Activated effector memory CD4-positive, alpha-beta T cell treated with anti-CD3 and anti-CD28 coated beads, Interleukin-2, amount 50 U/mL, for 16 hours (primary cell): ENCODE data around the gene DUSP11.
"Not testable (repeated sequence)": the region's sequence is repeated elsewhere in the genome, so short reads cannot be mapped to it uniquely, and the experiment has no call there.

Experiments
- DNase-seq: peaks from one replicate; pipeline ENCODE4 v3.0.0-alpha.2; 2020

DUSP11 gene

GRCh38 chr2:73779467-73780236 is at the start of gene DUSP11:
TSS of gene DUSP11 (minus strand) at chr2:73780103. CDS start at chr2:73779974, 129 bp downstream.
- DNase-seq: peak; percentile 99

- peak; percentile 95 for DNase-seq
Measured at GRCh38 chr2:73828818-73829570, 49.1 kb upstream of the DUSP11 start, which contains the start of gene STAMBP. TSS of gene STAMBP (plus strand) at chr2:73828961. CDS start at chr2:73830857, 1,896 bp downstream.

DNA sequence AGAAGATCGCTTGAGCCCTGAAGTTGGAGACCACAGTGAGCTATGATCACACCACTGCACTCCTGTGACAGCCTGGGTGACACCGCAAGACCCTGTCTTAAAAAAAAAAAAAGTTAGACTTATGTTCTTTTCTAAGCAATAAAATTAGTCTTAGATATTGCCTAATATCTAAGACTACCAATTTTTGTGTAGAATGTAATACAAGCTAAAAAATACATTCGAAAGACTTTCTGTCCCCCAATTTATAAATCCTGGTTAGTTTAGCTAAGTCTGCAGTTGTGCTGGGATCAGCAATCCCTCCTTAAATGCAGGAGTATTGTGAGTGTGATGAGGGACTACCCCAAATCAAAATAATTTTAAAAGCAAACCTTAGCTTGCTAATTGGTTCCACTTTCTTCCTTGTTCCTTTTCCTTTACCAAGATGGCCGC is 48.5 kb upstream of the DUSP11 start:
- DNase-seq: no peak

GRCh38 chr2:73827660-73828388 is 47.9 kb upstream of the DUSP11 start:
- no peak for DNase-seq

DNA sequence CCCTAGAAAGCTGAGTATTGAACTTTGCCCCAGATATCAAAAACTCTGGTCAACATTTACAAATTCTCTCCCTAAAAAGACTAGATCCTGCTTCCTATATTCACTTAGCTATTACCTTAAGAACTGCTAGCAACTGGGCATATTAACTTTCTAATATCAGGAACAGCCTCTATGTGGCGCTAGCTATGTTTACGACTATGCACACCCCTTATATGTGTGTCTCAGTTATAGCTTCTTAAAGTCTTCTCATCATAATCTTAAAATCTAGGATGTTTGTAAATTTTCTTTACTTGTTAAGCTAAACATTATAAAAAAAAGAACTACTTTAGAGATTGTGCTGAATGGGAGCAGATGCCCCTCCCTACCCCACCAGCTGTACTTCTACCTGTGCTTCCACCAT is 47.1 kb upstream of the DUSP11 start:
- no peak for DNase-seq

GRCh38 chr2:73825408-73825807 is 45.5 kb upstream of the DUSP11 start:
- DNase-seq: no peak

DNA sequence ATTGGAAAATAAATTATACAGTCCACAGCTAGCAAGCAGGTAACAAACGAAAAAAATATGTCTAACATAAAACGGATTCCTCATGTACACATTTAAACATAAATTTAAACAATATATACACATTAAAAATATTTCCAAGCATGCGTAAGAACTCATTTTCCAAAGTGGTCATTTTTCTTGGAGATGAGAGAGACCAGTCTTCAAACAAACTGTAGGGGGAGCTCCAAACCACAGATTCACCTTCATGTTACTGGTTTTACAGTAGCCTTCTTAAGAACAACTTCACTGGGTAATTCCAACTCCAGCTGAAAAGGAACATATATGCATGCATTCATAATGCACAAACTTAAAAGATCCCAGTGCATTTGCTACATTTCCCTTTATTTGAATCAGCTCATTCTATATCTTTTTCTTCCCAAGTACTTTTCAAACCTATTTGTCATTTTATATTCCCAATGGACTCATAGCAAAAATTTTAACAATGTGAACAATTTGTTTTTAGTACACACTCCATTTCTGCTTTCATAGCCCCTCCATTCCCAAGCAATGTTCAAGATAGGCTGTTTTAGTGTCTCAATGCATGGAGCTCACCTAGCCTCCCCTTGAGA is 44.1 kb upstream of the DUSP11 start:
- no peak for DNase-seq

DNA sequence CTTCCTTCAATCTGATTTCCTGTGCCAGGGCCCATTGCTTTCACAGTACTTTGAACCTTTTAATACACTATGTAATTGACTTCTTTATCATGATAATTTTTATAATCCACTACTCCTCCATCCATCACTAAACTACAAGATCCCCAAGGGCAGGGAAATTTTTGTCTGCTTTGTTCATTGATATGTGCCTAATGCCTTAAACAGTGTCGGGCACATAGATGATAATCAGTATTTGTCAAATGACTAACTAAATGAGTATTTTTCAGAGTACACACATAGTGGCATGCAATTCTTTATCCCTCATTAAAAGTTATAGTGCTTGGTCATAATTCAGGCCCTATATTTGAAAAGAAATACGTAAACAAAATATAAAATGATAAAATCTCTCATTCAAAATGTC is 43.5 kb upstream of the DUSP11 start:
- DNase-seq: no peak

DNA sequence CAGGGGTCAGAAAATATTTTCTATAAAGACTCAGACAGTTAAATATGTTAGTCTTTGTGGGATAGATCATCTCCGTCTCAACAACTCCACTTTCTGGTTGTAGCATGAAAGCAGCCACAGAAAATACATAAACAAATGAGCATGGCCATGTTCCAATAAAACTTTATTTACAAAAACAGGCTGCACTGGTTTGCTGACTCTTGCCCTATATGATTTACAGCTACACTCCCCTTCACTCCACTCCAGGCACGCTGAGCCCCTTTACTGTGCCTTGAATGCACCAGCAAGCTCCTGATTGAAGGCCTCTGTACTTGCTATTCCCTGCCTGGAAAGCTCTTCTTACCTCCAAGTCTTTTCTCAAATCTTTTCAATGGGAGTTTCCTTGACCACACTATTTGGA is 43.1 kb upstream of the DUSP11 start:
- no peak for DNase-seq

DNA sequence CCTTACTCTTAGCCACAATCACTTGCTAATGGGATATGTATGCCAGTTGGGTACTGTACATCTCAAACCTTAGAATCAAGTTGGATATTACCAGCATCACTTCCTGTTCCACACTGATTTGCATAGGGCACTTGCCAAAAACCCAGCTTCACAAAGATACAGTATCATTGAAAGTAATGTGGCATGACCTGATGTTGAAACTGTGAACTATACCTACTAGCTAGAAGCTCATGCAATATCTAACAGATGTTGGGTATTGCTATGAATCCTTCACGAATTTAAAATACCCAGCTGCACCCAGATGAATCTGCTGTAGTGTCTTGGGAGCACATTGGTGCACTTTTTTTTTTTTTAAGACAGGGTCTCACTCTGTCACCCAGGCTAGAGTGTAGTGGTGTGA is 42.4 kb upstream of the DUSP11 start:
- no peak for DNase-seq

- DNase-seq: no peak
Measured at GRCh38 chr2:73821669-73822068, 41.8 kb upstream of the DUSP11 start.

DNA sequence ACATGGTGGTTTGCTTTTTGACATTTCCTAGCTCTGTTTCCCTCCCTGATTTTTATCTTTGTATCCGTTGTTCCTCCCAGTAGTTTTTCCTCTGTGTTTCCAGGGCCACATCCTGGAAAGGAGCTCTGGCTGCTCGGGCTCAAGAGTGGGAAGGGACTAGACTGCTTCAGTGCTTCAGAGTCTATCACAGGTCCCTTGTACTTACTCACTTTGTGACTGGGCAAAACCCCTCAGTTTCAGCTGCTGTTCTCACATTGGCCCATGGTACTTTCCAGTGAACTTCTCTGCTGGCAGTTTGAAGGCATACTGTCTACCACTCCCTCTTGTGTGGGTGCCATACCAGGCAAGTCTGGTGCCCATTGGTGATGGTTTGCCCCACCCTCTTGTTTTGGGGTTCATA is 41.3 kb upstream of the DUSP11 start:
- DNase-seq: no peak

- no peak for DNase-seq
Measured at GRCh38 chr2:73818296-73818695, 38.4 kb upstream of the DUSP11 start.

- DNase-seq: no peak
Measured at GRCh38 chr2:73812635-73813034, 32.7 kb upstream of the DUSP11 start.

DNA sequence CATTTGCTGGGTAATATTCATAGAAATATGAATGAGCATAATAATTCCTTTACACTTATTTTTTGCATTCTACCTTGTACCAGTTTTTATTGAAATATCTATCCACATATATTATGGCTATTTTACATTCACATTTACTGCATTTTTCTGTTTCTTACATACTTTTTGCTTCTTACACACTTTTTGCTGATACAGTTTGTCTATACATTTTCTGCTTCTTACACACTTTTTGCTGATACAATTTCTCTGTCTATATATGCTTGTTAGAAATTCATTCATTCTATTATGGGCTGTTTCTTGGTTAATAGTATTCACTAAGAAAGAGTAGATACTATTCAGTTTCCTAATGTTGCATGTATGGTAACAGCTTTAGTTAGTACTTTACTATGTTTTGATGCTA is 32.0 kb upstream of the DUSP11 start:
- no peak for DNase-seq

DNA sequence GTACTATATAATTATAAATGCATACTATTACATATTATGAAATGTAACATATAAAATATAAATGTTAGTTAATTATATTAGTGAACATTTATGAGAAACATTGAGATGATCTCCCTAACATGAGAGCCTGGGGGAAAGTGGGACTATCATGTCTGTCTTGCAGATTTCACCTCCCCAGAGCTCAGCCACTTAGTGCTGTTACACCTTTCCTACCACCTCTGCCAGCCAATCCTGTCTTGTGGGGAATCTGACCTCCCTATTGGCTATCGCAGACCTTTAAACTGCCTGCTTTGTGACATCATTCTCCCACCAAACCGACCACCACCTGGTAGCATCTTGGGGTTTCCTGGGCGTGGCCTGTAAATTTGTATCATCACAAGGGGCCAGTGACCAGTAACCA is 4.0 kb upstream of the DUSP11 start, which contains the start of gene C2orf78:
TSS of gene C2orf78 (plus strand) at position 301 of the 400 bp plus-strand sequence. CDS start 127 bp downstream, outside the sequence.
- DNase-seq: not testable (repeated sequence)

DNA sequence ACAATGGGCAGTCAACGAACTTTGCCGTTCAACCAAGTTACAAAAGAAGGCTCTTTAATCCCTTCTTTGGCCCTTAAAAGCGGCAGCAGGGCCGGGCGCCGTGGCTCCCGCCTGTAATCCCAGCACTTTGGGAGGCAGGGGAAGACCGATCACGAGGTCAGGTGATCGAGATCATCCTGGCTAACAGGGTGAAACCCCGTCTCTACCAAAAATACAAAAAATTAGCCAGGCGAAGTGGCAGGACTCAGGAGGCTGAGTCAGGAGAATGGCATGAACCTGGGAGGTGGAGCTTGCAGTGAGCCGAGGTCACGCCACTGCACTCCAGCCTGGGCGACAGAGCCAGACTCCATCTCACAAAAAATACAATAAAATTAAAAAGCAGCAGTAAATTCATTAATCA is 3.5 kb upstream of the DUSP11 start:
- not testable (repeated sequence) for DNase-seq

- no peak for DNase-seq
Measured at GRCh38 chr2:73780237-73780582, 307 bp upstream of the DUSP11 start.

GRCh38 chr2:73778867-73779466 is 936 bp downstream of the DUSP11 start:
- DNase-seq: not testable (repeated sequence)

GRCh38 chr2:73776869-73777519 is 2.9 kb downstream of the DUSP11 start:
- DNase-seq: no peak

- DNase-seq: no peak
Measured at GRCh38 chr2:73776381-73776780, 3.5 kb downstream of the DUSP11 start.

DNA sequence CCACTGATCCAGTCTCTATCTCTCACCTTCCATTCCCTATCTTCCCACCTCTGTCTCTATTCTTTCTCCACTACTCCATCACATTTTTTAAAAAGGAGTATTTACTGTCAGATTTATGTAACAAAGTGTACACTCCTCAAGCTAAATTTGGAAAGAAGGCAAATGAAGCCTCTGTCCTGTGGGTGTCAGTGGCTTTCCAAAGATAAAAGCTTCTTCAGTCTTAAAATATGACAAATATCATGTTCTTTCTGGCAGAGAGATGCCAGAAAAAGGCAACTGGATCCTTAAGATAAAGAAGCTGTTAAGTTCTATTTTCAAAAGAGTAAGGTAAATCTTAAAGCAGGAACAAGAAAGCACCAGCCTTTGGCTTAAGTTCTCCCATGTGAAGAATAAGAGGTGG is 7.1 kb downstream of the DUSP11 start:
- DNase-seq: no peak
